NCI-H2196 treated with DMSO at 0.1 percent for 48 hours (cell line): ENCODE measurements around the gene C6orf136.

Experiments used
- DNase-seq: peaks from one replicate; lab custom pipeline; 2025; ENCODE audit not compliant: unreplicated experiment; lab: John Stamatoyannopoulos, UW

Gene C6orf136, protein sequence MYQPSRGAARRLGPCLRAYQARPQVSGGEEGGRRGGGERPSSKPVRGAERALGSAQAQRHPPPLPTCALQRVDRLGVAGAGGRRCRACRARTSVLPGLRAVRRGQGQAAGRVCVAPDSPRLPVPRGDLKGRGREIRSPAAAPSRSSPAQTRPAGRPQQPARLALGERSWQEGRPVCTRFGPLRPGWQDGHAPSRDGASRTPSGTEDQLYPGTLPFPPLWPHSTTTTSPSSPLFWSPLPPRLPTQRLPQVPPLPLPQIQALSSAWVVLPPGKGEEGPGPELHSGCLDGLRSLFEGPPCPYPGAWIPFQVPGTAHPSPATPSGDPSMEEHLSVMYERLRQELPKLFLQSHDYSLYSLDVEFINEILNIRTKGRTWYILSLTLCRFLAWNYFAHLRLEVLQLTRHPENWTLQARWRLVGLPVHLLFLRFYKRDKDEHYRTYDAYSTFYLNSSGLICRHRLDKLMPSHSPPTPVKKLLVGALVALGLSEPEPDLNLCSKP

DNA sequence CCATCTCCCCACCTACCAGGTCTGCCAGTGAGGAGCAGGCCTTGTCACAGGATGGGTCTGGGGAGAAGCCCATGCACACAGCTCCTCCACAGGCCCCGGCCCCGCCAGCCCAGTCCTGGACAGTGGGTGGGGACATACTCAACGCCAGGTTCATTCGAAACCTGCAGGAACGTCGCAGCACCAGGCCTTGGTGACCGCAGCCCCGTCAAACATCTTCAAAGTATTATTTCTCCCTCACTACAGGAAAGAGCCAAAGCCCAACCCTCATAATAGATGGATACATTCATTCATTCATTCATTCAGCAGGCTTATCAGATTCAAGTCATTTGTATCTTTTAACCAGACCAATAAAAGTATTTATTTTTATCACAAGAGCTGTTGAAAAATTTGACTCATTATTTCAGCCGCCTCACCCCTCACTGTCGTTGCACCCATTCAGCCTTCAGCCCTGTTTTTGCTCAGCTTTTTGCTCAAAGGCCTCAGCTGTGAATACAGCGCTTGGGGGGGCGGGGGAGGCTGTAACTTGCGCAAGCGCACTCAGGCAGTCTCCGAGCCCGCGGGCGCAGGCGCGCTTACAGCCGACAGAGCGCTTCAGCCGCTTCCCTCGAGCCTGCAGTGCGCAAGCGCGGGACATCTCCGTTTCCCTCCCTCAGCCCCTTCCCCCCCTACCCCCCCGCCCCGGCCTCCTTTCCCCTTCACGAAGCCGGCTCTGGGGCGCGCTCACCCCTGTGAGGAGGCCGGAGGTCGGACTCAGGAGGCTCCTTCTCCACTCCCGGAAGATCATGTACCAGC lies at the start of gene C6orf136:
Gene C6orf136, plus strand, starts transcription at position 684 of the 792 bp plus-strand sequence. Its CDS starts 99 bp downstream, at position 783.
- DNase-seq, result peak; percentile 93

DNA sequence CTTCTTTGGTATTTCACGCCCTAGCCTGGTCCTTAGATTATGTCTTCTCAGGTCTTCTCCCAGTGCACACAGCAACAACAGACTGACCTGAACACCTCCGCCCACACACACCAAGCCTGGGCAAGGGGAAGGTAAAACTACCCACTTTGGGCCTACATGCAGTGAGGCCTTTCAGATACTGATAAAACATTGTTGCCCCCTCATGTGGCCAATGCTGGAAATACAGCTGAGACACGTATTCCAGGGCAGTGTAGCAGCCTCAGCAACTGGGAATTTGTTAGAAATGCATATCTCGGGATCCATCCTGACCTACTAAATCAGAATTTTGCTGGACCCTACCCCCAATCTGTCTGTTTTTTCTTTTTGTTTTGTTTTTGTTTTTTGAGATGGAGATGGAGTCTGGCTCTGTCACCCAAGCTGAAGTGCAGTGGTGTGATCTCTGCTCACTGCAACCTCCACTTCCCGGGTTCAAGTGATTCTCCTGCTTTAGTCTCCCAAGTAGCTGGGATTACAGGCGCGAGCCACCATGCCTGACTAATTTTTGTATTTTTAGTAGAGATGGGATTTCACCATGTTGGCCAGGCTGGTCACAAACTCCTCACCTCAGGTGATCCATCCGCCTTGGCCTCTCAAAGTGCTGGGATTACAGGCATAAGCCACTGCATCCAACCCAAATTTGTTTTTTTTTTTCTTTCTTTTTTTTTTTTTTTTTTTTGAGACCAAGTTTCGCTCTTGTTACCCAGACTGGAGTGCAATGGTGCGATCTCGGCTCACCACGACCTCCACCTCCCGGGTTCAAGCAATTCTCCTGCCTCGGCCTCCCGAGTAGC lies 49.4 kb upstream of the C6orf136 start:
- DNase-seq, result peak; percentile 34

DNA sequence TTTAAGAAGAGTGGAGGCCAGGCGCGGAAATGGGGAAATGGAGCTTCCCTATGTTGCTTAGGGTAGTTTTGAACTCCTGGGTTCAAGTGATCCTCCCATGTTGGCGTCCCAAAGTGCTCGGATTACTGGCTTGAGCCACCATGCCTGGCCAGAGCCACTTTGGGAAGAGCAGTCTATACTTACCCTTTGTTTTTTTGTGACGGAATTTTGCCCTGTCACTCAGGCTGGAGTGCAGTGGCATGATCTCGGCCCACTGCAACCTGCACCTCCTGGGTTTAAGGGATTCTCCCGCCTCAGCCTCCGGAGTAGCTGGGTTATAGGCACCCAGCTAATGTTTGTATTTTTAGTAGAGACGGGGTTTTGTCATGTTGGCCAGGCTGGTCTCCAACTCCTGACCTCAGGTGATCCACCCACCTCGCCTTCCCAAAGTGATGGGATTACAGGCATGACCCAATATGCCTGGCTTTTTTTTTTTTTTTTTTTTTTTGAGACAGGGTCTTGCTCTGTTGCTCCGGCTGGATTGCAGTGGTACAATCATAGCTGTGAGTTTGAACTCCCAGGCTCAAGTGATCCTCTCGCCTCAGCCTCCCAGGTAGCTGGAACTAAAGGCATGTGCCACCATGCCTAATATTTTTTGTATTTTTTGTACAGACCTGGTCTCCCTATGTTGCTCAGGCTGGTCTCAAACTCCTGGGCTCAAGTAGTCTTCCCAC lies 47.9 kb upstream of the C6orf136 start:
- DNase-seq, result no peak

DNA sequence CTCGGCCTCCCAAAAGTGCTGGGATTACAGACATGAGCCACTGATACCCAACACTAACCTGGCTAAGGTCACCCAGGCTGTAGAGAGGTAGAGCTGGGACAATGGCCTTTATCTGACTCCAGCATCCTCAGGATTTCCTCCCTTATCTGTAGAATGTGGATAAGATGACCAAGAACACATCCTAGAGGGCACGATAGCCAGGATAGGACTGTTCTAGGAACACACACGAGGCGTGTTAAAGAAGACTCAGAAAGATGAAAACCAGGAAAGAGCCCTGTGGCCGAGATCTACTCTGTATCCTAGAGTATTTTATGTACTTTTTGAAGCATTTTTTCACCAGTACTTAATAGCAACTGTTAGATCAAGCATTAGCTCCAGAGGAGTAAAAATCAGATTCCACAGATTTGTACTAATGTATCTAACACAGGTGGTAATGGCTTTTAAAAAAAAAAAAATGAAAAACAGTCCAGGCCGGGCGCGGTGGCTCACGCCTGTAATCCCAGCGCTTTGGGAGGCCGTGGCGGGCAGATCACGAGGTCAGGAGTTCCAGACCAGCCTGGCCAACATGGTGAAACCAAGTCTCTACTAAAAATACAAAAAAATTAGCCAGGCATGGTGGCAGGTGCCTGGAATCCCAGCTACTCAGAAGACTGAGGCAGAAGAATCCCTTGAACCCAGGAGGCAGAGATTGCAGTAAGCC lies 47.2 kb upstream of the C6orf136 start:
- no peak for DNase-seq

DNA sequence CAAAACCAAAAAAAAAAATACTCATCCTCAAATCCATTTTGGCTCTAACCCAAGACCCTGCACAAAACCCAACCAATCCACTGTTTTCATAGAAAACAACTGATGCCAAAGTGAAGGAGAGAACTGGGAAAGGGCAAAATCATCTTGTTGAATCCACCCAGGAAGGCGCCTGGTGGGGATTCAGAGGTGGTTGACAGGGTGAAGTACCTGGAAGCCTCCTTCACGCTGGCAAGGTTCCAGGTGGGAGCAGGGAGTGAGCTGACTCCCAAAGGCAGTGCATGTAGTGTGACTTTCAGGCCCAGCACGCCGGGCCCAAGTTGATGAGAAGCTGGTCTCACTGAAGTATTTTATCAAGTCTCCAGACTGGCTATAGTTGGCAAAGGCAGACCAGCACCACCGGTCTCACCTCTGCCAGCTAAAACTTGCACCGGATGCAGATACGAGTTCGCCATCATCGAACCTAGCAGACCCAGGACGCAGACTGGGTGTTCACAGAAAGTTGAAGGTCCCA lies 46.4 kb upstream of the C6orf136 start:
- no peak for DNase-seq

DNA sequence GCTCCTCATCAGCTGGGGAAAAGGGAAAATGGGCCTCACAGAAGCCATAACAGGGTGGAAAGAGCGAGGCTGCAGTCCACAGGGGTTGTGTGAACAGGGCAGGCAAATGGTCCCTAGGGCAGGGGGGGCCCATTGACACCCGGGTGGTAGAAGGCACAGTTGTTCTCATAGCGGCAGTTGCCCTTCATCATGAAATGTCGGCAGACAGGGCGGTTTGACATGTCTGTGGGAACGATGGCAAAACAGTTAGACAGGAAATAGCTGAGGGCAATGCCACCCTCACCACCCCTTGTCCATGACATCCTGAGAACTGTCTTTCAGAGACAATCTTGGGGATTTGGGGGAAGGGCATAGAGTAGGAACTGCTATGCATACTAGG lies 45.5 kb upstream of the C6orf136 start:
- no peak for DNase-seq

DNA sequence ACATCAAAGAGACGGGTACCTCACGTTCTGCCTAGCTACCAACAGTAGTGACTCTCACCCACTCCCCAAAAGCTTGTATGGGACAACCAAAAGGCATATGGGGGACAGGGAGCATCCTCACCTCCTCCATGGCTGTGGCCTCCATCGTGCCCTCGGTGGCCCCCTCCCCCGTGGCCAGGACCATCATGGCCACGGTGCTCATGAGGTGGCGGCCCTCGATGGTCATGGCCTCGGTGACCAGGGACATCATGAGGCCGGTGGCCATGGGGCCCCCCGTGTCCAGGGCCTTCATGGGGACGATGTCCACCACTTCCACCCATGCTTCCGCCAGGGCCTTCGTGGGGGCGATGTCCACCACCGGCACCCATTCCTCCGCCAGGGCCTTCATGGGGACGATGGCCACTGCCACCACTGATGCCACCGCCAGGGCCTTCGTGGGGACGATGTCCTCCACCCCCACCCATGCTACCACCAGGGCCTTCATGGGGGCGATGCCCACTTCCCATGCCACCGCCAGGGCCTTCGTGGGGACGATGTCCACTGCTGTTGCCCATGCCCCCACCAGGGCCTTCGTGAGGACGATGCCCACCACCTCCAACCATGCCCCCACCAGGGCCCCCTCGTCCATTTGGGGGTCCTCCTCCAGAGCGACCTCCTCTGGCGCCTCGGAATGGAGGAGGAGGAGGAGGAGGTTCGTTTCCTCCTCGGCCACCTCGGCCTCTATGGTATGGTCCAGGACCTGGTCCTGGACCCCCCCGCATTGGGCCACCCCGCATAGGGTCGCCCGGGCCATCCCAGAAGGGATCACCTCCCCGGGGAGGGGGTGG lies 44.9 kb upstream of the C6orf136 start:
- no peak for DNase-seq

DNA sequence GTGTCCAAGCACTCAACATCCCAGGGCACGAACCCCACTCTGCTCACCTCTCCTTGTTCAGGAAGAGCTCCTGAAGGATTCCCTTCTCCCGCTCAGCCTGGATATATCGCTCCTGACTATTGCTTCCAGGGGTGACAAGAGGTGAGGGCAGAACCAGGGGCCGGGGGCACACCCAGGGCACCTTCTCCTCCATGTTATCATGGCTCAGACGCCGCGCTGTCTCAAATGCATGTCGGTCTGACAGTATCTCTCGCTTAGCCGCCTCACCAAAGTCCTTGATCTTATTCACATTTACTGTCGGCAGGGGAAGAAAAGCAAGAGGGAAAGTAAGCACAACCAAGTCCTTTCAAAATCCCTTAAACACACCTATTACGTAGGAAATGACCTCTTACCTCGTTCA lies 43.0 kb upstream of the C6orf136 start:
- DNase-seq, result no peak

DNA sequence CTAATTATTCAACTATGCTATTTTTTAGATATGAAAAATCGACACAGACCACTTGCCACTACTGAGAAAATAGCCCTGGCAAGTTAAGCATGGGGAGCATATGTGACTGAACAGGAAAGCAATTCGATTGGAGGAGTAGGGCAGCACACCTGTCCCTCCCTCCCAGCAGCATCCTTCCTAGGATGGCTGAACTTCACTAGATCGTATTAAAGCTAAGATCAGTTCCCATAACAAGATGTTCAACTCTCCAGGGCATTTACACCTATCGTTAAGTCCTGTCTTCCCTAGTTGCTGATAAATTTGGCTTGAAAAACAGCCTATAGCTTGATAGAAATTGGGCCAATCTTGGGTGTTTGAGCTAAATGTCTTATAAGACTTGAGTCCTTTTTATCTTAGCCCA lies 36.9 kb upstream of the C6orf136 start:
- no peak for DNase-seq

DNA sequence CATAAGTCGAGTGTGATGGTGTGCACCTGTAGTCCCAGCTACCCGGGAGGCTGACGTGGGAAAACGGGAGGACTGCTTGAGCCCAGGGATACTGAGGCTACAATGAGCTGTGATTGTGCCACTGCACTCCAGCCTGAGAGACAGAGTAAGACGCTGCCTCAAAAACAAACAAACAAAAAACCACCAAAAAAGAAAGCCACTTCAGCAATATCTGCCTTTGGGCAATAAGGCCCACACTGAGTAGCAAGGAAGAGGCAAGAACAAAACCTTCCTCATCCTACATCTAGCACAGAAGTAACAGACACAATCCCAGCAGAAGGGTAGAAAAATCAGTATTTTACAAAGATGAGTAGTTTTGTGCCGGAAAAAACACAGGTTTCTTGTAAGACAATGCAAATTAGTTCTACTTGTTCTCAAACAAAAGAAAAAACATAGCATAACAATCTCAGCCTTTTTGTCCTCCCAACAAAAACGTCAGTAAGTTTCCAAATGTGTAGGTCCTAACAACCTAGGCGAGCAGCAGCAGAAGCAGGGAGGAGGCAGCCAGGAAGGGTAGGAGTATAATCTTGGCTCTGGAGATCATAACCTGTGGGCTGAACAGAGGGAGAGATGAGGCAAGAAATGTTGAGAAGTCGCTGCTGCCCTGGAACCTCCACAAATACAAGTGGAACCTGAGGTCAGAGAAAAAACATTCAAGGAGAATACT lies 35.6 kb upstream of the C6orf136 start:
- DNase-seq, result no peak

DNA sequence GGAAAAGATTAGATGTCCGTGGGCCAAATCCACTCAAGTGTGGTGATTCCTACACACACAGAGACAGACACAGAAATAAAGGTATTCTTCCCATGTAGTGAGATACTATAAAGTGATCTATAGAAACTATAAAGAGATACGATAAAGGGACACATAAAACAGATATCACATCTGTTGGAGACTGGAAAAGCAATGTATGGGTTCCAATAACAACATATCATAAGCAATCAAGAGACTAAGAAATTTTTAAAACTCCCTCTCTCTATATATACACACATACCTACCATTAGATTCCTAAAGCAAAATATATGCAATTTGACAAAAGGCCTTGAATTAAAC lies 35.1 kb upstream of the C6orf136 start:
- no peak for DNase-seq

DNA sequence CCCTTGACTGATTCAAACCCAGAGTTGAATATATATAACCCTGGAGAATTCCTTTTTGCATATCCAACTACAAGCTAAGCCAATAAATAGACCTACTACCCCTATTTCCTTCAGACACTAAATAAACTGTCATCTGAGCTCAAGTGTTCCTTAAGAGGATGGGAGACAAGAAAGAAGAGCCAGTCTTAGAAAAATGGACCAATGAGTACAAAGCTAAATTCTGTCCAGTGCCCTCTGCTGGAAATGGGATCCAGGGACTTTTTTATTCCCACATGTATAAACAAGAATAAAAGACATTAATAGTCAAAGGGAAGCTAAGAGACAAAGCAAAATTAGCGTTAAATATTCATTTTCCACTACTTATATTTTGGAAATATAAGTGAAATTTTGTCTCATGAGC lies 34.7 kb upstream of the C6orf136 start:
- no peak for DNase-seq

DNA sequence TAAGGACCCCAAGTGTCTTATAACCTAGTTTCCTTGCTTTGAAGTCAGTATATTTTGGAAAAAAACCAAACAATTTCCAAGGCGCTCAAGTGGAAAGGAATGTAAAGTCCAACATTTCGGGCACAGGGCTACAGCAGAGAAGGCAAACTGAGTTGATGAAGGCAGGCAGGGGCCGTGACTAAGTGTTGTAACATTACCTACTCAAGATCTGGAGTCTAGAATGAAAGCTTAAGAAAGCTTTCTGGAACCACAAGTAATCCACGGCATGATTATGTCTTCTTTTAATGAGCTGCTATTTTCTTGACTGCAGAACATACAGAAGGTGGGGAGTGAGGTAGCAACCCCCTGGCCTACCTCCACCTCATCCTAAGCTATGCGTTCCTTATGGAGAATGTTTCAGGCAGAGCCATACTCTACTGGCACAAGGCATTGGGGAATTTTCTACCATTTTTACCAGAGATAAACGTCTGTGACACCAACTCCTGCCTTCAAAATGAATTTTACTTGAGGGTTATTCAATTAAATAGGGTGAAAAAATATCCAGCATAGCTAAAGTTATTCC lies 34.2 kb upstream of the C6orf136 start:
- DNase-seq, result no peak

DNA sequence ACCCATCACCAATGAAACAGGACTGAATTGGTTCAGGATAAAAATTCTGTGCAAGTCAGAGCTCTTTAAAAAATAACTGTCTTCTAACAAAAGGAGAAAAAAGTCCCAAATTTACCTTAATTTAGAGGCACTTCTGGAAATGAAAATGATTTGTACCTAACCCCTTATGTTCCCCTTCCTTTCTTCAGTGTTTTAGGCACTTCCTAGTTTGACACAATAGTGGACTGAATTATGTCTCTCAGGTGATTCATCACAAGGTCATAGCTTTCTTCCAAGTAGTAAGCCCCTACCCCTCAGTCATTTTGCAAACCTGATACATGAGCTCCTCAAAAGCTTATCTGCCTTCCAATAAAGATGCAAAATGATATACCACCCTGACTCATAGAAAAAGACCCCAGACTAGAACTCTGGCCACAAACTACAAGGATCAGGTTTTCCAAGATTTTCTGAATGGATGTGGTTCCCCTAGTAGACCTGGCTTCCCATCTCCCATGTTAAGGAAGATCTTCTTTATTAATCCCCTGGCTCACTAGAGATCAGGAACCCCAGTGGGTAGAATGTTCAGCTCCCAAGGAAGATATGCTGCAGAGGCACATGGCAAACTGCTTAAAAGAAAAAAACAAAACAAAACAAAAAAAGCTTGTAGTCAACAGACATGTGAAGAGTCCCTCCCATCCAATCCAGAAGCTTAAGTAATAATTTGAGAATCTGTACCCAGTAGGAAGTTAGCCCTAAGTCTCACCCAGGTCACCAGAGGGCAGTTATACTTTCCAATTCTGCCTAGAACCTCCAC lies 33.5 kb upstream of the C6orf136 start:
- no peak for DNase-seq

DNA sequence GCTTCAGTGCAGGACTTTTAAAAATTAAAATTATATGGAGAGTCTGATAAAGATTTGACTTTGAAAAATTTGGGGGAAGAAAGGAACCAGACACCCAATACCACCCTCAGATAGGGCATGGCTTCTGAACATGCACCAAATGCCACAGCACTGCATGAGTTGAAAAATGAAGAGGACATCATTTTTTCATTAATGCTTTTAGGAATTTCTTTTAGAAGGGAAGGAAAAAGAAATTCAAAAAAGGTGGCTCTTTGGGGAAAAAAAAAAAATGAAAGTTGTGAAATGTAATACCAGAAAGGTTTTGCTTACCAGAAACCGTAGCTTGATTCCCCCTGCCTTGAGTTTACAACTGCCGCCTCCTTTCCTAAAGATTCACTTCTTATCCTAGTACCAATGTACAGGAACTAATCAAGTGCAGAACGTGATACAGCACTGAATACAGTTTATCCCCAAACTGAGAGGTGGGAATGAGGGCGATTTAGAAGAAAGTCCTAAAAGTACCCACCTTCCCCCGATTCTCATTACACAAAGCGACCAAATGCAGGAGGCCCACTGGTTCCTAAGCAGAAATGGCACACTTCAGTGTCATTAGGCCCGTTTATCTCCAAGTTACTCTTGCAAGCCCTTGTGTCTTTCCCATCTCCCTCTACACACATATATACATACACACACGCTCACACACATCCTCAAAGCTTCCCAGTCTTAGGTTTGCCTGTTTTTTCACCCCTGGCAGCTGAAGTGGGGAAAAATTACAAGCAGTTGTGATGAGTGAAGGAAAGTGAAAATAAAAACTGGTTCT lies 32.7 kb upstream of the C6orf136 start:
- DNase-seq, result no peak

DNA sequence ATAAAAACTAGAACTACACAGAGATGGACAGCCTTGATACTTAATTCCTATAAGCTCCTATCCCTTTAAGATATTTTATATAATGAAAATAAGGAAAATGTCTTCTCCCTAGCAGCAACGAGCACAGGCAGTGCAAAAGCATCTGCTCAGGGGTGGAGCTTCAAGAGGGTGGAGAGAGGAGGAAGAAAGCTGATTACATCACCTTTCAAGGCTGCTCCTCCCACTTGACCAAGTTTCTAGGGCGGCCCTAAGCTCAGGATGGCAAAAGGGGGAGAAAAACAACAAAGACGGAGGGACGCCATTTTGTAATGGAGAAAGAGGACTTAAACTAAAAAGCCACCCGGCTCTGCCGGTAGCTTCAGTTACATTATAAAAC lies 32.1 kb upstream of the C6orf136 start:
- peak; percentile 93 for DNase-seq
